Panc1 (cell line): ENCODE results near the gene FRMD1. TPM values are rescaled to one million over a fixed set of nuclear protein-coding genes. Genes with fewer than 3 reads are reported as not detected.

Experiments
- ATAC-seq: fragments of 200-7000 bp; cut with Tn5 transposase; 2 replicates; pipeline ENCODE4 v1.9.1; 2020; ENCODE audit warnings: mild to moderate bottlenecking, moderate library complexity
- BruUV-seq: library from RNA; stranded (reverse); fragments of 400-500 nt; replicated peaks from 2 replicates; lab custom pipeline; 2021; lab: Mats Ljungman, UMichigan
- CTCF ChIA-PET: fragments of 300-600 bp; sonication (Branson Sonifier 250); formaldehyde crosslinking; loops from one replicate; lab custom pipeline; 2022; ENCODE audit warnings: antibody characterized with exemption; lab: Charles Lee
- POLR2A ChIA-PET: fragments of 300-600 bp; sonication (Branson Sonifier 250); formaldehyde crosslinking; loops from one replicate; lab custom pipeline; 2022; ENCODE audit warnings: antibody characterized with exemption; lab: Charles Lee
- DNase-seq: peaks from one replicate; pipeline ENCODE4 v3.0.0-alpha.2; 2010; ENCODE audit warnings: low read depth, low spot score
- H3K27ac ChIP-seq: 2 replicates; pipeline ENCODE4 v1.5.1; 2011; ENCODE audit warnings: mild to moderate bottlenecking, low read length, inconsistent platforms
- H3K27me3 ChIP-seq: fragments of 200-500 bp; sonication (Bioruptor generic); 2 replicates; pipeline ENCODE4 v1.6.0; 2014; ENCODE audit warnings: low read length, inconsistent platforms; ENCODE audit not compliant: control insufficient read depth, insufficient read depth
- H3K36me3 ChIP-seq: fragments of 200-500 bp; sonication (Bioruptor generic); 2 replicates; pipeline ENCODE4 v1.5.1; 2014; ENCODE audit warnings: inconsistent platforms, mild to moderate bottlenecking, low read length, moderate library complexity; ENCODE audit not compliant: control insufficient read depth, insufficient read depth
- H3K4me1 ChIP-seq: 2 replicates; pipeline ENCODE4 v1.5.1; 2011; ENCODE audit warnings: inconsistent platforms, mild to moderate bottlenecking, low read length, moderate library complexity; ENCODE audit not compliant: control insufficient read depth, insufficient read depth
- H3K4me3 ChIP-seq, 2 experiments: 2 replicates each; pipeline ENCODE4 v1.5.1; 2011 to 2012; ENCODE audit warnings: low read depth in 2 of 2, low read length in 2 of 2, mild to moderate bottlenecking in 2 of 2, inconsistent platforms in 1 of 2, moderate library complexity in 1 of 2
- H3K9me3 ChIP-seq: fragments of 200-500 bp; sonication (Bioruptor generic); 2 replicates; pipeline ENCODE4 v1.5.1; 2014; ENCODE audit warnings: low read depth, mild to moderate bottlenecking, inconsistent platforms, low read length, moderate library complexity; ENCODE audit not compliant: control insufficient read depth, insufficient read depth
- POLR2AphosphoS5 ChIP-seq: IDR thresholded peaks from 2 replicates; pipeline ENCODE4 v1.6.1; 2012; ENCODE audit warnings: mild to moderate bottlenecking, low read depth, low read length, moderate library complexity
- REST ChIP-seq, 2 experiments: IDR thresholded peaks; 2 replicates each; pipeline ENCODE4 v1.6.1; 2011 to 2012; ENCODE audit warnings: low read depth in 2 of 2, control low read depth in 1 of 2, low read length in 1 of 2, mild to moderate bottlenecking in 1 of 2, moderate library complexity in 1 of 2; ENCODE audit not compliant: insufficient read depth in 1 of 2
- SIN3A ChIP-seq: IDR thresholded peaks from 2 replicates; pipeline ENCODE4 v1.6.1; 2012; ENCODE audit warnings: low read depth, mild to moderate bottlenecking, low read length, moderate library complexity, borderline replicate concordance; ENCODE audit not compliant: insufficient read depth
- TCF7L2 ChIP-seq: IDR thresholded peaks from 2 replicates; pipeline ENCODE4 v1.6.1; 2011; ENCODE audit warnings: mild to moderate bottlenecking, low read depth, low read length, inconsistent platforms
- in situ Hi-C: cut with HindIII; loops from 2 replicates; pipeline ENCODE4 v1.10.0; 2016; ENCODE audit warnings: low sequenced_read_pairs, low pct_unique_long_range_greater_than_20kb
- intact Hi-C: fragments of 100-400 bp; cut with micrococcal nuclease; formaldehyde crosslinking; loops from one replicate; pipeline ENCODE4 v1.10.0; 2022; ENCODE audit not compliant: unreplicated experiment
- total RNA-seq: library from RNA; stranded (reverse); gene quantifications from one replicate; pipeline ENCODE4 v1.2.1, GENCODE V29; 2021; ENCODE audit not compliant: unreplicated experiment
- TF ChIP-seq, protein P1 (sequence below): fragments of 450-650 bp; IDR thresholded peaks from 2 replicates; pipeline ENCODE4 v1.5.1; 2017; ENCODE audit warnings: mild to moderate bottlenecking

The FRMD1 gene
- total RNA-seq, 1 experiment from 2014 or later: 0.15 TPM

- no peaks in the 10 kb centered on the region for H3K36me3 ChIP-seq
- ChIA-PET CTCF (no interaction called here), POLR2A (no interaction called here)
- peaks cover 10% of the 10 kb centered on the region; the same call in 1 of the 2 replicates for H3K9me3 ChIP-seq
- no peaks in the 10 kb centered on the region for H3K4me1 ChIP-seq
- intact Hi-C loops: no loop called here
- no peak for DNase-seq
- H3K4me3 ChIP-seq: no peak overlapping the region
- TF ChIP-seq SIN3A (no peak), REST (IDR thresholded peaks at IDR 0.05; ENCODE audit: insufficient read depth in 1 of 2, low read depth in 2 of 2, low read length in 1 of 2) (no peak), TCF7L2 (no peak), POLR2AphosphoS5 (no peak)
- TF ChIP-seq, protein P1, sequence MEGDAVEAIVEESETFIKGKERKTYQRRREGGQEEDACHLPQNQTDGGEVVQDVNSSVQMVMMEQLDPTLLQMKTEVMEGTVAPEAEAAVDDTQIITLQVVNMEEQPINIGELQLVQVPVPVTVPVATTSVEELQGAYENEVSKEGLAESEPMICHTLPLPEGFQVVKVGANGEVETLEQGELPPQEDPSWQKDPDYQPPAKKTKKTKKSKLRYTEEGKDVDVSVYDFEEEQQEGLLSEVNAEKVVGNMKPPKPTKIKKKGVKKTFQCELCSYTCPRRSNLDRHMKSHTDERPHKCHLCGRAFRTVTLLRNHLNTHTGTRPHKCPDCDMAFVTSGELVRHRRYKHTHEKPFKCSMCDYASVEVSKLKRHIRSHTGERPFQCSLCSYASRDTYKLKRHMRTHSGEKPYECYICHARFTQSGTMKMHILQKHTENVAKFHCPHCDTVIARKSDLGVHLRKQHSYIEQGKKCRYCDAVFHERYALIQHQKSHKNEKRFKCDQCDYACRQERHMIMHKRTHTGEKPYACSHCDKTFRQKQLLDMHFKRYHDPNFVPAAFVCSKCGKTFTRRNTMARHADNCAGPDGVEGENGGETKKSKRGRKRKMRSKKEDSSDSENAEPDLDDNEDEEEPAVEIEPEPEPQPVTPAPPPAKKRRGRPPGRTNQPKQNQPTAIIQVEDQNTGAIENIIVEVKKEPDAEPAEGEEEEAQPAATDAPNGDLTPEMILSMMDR: no peak
- ATAC-seq: no peak
- no peaks in the 10 kb centered on the region for H3K27me3 ChIP-seq
- no peak overlapping the region for H3K27ac ChIP-seq
- BruUV-seq: no TSS peak
- in situ Hi-C loops: no loop called here
Observed at GRCh38 chr6:168016176-168016620, 62.8 kb downstream of the FRMD1 start.

- ChIA-PET POLR2A (no interaction called here), CTCF (no interaction called here)
- DNase-seq (no peak), ATAC-seq (no peak)
- Histone ChIP-seq H3K27me3 (no peaks in the 10 kb centered on the region), H3K36me3 (no peaks in the 10 kb centered on the region), H3K4me1 (no peaks in the 10 kb centered on the region), H3K27ac (no peak overlapping the region), H3K9me3 (peaks cover 15% of the 10 kb centered on the region), H3K4me3 (no peak overlapping the region)
- intact Hi-C loops (no loop called here), in situ Hi-C loops (no loop called here)
- no TSS peak for BruUV-seq
- TF ChIP-seq, protein P1: no peak
Observed at GRCh38 chr6:168015482-168016175, 63.4 kb downstream of the FRMD1 start.
